ENCODE data around the gene ARHGAP42. TPM values are rescaled to one million over a fixed set of nuclear protein-coding genes. Genes with fewer than 3 reads are reported as not detected.

The ARHGAP42 gene
- total and polyA plus RNA-seq, 2 of the 4 experiments (the other 2 are of a cell fraction) = 2.9 to 7.3 TPM

DNA sequence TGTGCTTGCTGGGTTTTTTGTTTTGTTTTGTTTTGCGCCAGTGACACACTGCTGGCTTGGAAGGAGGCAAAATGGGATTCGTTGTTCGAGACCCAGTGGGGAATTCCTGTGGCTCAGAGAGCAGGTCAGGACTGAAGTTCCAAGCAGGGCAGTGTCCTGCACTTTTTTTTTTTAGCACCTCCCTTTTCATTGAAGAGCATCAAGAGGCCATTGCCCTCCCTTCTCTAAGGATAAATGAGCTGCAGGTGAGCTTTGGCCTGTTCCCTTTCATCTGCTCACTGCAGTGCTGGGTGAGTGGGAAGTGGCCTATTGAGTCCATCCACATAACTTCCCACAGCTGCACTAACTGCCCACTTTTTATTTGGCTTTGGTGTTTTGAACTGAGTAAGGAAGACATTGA lies 87.8 kb downstream of the ARHGAP42 start:
- Histone ChIP-seq H3K18ac (ENCODE audit: low read depth, low read length) (no peak overlapping the region), H3K23ac (ENCODE audit: low read depth, low read length) (no peak overlapping the region), H3K4me2 (ENCODE audit: low read depth, low read length) (no peak overlapping the region), H3K27ac (ENCODE audit: insufficient read depth, low read length) (no peak overlapping the region), H2BK20ac (ENCODE audit: low read depth, low read length) (no peak overlapping the region), H2AK5ac (ENCODE audit: low read depth, low read length) (no peak overlapping the region), H3K4me1 (ENCODE audit: control insufficient read depth, insufficient read depth, low read length) (no peaks in the 10 kb centered on the region), H3K9me3 (ENCODE audit: control insufficient read depth, insufficient read depth, low read length) (no peaks in the 10 kb centered on the region), H3K4ac (ENCODE audit: low read depth, low read length) (no peak overlapping the region), H2BK5ac (ENCODE audit: low read depth, low read length, poor library complexity, severe bottlenecking) (no peak overlapping the region), H3K79me1 (ENCODE audit: low read depth in 1 of 2, low read length in 2 of 2) (no peaks in the 10 kb centered on the region), H2BK120ac (ENCODE audit: low read depth, low read length) (no peak overlapping the region), H4K5ac (ENCODE audit: low read depth, low read length) (no peak overlapping the region), H3K9me1 (ENCODE audit: insufficient read depth, low read length) (no peaks in the 10 kb centered on the region; the same call in 1 of the 2 replicates), H4K8ac (ENCODE audit: low read depth in 2 of 2, low read length in 2 of 2) (no peak overlapping the region), H3K14ac (replicated peaks; ENCODE audit: low read depth, low read length) (no peak overlapping the region), H4K20me1 (ENCODE audit: insufficient read depth, low read length) (no peaks in the 10 kb centered on the region), H3K56ac (ENCODE audit: extremely low read depth, insufficient read depth, low read length) (no peak overlapping the region), H2BK15ac (ENCODE audit: low read depth, low read length) (no peak overlapping the region), H2AK9ac (replicated peaks; ENCODE audit: low read depth, low read length, poor library complexity) (peak overlapping the region; percentile 10), H4K91ac (ENCODE audit: insufficient read depth, low read depth, low read length) (no peak overlapping the region; the same call in 1 of the 2 replicates), H3K4me3 (ENCODE audit: insufficient read depth, low read depth, low read length) (no peak overlapping the region), H2AFZ (replicated peaks; ENCODE audit: low read length, poor library complexity) (no peak overlapping the region), H3K27me3 (ENCODE audit: control insufficient read depth, insufficient read depth, low read length) (no peaks in the 10 kb centered on the region), H3K36me3 (ENCODE audit: control insufficient read depth, insufficient read depth, low read length) (no peaks in the 10 kb centered on the region), H3K9ac (ENCODE audit: low read depth, low read length) (no peak overlapping the region)
- no peak for TF ChIP-seq MXI1 (IDR thresholded peaks at IDR 0.05; ENCODE audit: borderline replicate concordance, low read depth, low read length)
- no peak for TF ChIP-seq NFE2L2 (IDR thresholded peaks at IDR 0.05; ENCODE audit: low read depth, low read length)
- no peak for TF ChIP-seq POLR2A (IDR thresholded peaks at IDR 0.05; ENCODE audit: low read depth, low read length)
- TF ChIP-seq, protein P1, sequence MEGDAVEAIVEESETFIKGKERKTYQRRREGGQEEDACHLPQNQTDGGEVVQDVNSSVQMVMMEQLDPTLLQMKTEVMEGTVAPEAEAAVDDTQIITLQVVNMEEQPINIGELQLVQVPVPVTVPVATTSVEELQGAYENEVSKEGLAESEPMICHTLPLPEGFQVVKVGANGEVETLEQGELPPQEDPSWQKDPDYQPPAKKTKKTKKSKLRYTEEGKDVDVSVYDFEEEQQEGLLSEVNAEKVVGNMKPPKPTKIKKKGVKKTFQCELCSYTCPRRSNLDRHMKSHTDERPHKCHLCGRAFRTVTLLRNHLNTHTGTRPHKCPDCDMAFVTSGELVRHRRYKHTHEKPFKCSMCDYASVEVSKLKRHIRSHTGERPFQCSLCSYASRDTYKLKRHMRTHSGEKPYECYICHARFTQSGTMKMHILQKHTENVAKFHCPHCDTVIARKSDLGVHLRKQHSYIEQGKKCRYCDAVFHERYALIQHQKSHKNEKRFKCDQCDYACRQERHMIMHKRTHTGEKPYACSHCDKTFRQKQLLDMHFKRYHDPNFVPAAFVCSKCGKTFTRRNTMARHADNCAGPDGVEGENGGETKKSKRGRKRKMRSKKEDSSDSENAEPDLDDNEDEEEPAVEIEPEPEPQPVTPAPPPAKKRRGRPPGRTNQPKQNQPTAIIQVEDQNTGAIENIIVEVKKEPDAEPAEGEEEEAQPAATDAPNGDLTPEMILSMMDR (conservative IDR thresholded peaks at IDR 0.05; ENCODE audit: low read depth, low read length) = no peak
- no peak for TF ChIP-seq FOS (IDR thresholded peaks at IDR 0.05; ENCODE audit: low read depth, low read length)
- TF ChIP-seq RCOR1 (IDR thresholded peaks at IDR 0.05; ENCODE audit: insufficient replicate concordance, low read length) = no peak
- no peak for TF ChIP-seq SMC3 (IDR thresholded peaks at IDR 0.05; ENCODE audit: low read depth, low read length)
- TF ChIP-seq, protein P2, sequence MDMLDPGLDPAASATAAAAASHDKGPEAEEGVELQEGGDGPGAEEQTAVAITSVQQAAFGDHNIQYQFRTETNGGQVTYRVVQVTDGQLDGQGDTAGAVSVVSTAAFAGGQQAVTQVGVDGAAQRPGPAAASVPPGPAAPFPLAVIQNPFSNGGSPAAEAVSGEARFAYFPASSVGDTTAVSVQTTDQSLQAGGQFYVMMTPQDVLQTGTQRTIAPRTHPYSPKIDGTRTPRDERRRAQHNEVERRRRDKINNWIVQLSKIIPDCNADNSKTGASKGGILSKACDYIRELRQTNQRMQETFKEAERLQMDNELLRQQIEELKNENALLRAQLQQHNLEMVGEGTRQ (IDR thresholded peaks at IDR 0.05; ENCODE audit: low read depth, low read length) = no peak
- TF ChIP-seq RAD21 (IDR thresholded peaks at IDR 0.05; ENCODE audit: low read length) = no peak
- TF ChIP-seq MAZ (IDR thresholded peaks at IDR 0.05; ENCODE audit: borderline replicate concordance, low read depth, low read length) = no peak
- TF ChIP-seq CHD1 (IDR thresholded peaks at IDR 0.05; ENCODE audit: low read depth, low read length) = no peak
- ATAC-seq (ENCODE audit: low read depth) (no peak), DNase-seq (no peak)
- intact Hi-C loops (cut with micrococcal nuclease) = no loop called here
- no TSS peak for BruUV-seq (replicated peaks)
- in situ Hi-C loops (cut with MboI; ENCODE audit: low sequenced_read_pairs) = no loop called here
- dilution Hi-C loops (cut with HindIII; ENCODE audit: low sequenced_read_pairs, unreplicated experiment) = no loop called here
- CTCF ChIA-PET = interaction anchor here (0.7 kb wide), 1 partner anchor 36 kb away, joined by 3 read pairs; no protein-coding TSS in a partner anchor
- WGBS, 2 experiments (ENCODE audit: extremely low coverage in 2 of 2, insufficient read length in 1 of 2) = 83% methylated on average over 1 of the region's 3 CpGs; no CpG with 5 or more reads in 1 of the 2 experiments
- POLR2A ChIA-PET (ENCODE audit: unreplicated experiment) = no interaction called here

Data from IMR-90 (cell line).